Measurements from ENCODE around the gene INO80. TPM values are rescaled to one million over a fixed set of nuclear protein-coding genes. Genes with fewer than 3 reads are reported as not detected.

INO80 gene, protein sequence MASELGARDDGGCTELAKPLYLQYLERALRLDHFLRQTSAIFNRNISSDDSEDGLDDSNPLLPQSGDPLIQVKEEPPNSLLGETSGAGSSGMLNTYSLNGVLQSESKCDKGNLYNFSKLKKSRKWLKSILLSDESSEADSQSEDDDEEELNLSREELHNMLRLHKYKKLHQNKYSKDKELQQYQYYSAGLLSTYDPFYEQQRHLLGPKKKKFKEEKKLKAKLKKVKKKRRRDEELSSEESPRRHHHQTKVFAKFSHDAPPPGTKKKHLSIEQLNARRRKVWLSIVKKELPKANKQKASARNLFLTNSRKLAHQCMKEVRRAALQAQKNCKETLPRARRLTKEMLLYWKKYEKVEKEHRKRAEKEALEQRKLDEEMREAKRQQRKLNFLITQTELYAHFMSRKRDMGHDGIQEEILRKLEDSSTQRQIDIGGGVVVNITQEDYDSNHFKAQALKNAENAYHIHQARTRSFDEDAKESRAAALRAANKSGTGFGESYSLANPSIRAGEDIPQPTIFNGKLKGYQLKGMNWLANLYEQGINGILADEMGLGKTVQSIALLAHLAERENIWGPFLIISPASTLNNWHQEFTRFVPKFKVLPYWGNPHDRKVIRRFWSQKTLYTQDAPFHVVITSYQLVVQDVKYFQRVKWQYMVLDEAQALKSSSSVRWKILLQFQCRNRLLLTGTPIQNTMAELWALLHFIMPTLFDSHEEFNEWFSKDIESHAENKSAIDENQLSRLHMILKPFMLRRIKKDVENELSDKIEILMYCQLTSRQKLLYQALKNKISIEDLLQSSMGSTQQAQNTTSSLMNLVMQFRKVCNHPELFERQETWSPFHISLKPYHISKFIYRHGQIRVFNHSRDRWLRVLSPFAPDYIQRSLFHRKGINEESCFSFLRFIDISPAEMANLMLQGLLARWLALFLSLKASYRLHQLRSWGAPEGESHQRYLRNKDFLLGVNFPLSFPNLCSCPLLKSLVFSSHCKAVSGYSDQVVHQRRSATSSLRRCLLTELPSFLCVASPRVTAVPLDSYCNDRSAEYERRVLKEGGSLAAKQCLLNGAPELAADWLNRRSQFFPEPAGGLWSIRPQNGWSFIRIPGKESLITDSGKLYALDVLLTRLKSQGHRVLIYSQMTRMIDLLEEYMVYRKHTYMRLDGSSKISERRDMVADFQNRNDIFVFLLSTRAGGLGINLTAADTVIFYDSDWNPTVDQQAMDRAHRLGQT (N-terminal part only)
- total RNA-seq, result 38.2 TPM

DNA sequence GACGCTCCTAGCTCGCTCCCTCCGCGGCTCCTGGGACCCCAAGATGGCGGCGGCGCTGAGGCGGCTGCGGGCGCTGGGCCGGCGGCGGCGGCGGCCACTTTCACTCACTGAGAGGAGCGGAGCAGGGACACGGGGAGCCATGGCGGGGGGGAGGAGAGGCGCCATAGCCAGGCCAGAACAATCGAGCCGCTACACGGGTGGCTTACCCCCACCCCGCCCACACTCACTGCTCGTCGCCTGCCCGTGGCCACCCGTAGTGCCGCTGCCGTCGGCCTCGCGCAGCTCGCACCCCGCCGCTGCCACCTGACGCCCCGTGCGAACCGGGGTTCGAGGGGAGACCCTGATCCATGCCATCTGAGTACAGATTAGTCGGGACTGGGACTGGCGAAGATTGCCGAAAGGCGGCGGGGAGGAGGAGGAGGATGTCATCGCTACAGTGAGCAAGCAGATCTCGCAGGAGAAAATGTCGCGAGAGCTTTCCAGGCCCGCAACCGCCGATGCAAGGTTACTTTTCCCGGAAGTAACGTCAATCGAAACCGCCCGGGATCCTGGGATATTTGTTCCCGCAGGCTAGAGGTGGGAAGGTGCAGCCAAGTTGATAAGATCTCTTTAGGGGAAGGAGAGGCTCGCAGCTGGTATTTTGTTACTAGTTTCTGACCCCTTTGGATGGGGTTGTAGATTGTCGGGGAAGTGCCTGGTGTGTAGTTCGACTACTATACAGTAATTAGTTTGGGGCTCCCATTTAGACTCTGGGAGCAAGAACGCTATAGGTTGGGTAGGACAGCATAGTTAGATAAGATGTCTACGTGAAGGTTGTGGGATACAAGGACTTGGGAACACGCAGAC is at the start of gene INO80:
INO80 (minus strand) TSS at position 165 of the 846 bp plus-strand sequence. CDS start 19,970 bp downstream, outside the sequence.

DNA sequence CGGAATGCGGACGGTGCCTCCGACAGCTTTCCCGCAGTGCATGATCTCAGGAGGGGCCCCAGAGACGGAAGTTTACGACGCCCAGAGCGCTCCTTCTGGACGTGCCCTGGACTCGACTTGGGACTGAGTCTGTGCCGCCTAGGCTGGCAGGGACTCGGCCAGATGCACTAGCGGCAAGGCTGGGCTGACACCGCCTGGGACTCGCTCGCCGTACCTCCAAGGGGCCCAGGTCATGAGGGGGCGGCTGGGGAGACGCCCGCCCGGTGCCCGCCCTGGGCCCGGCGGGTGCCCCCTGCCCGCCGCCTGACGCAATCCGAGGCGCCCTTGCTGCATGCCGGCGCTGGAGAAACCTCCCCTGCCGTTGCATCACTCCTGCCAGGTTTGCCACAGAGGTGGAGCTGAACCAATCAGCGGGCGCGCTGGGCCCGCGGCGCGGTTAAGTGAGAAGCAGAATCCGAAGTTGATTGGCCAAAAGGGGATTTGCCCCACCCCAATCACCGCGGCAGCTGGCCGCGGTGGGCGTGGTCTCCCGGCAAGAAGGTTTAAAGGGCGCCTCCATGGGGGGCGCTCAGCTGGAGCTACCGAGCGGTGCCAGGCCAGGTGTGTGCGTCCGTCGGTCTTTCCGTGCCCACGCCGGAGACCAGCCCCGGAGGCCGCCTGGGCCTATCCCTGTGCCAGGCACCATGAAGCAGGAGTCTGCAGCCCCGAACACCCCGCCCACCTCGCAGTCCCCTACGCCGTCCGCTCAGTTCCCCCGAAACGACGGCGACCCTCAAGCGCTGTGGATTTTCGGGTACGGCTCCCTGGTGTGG is 163.0 kb downstream of the INO80 start, which contains the start of gene CHAC1:
CHAC1 (plus strand) TSS at position 571 of the 812 bp plus-strand sequence; CDS start at position 684, 113 bp downstream.

Small RNA genes within 50 kb of the gene (small RNA-seq; reads per million reads assigned to genes)
- not detected for gene ISCA1P4 (ENCODE audit: low replicate concordance)

Other genes starting within 250 kb of the INO80 start
- 8.1 TPM for gene RHOV, start 242.0 kb downstream of the INO80 start, total RNA-seq
- 26.3 TPM for gene VPS18, start 221.8 kb downstream of the INO80 start, total RNA-seq
- gene DLL4, start 186.9 kb downstream of the INO80 start, total RNA-seq, result 6.3 TPM
- 4.4 TPM for gene CHAC1, start 162.8 kb downstream of the INO80 start, total RNA-seq
- gene EXD1, start 114.5 kb upstream of the INO80 start, total RNA-seq, result 0.63 TPM
- 33.5 TPM for gene CHP1, start 115.0 kb upstream of the INO80 start, total RNA-seq
- 3.4 TPM for gene OIP5, start 216.3 kb upstream of the INO80 start, total RNA-seq
- gene NUSAP1, start 216.6 kb upstream of the INO80 start, total RNA-seq, result 34.4 TPM